Upper lobe of left lung (tissue), 6 donors: ENCODE data around the gene VCPKMT. TPM values are rescaled to one million over a fixed set of nuclear protein-coding genes. Genes with fewer than 3 reads are reported as not detected.

Experiments
- ATAC-seq, 2 donors: fragments of 200-7000 bp; cut with Tn5 transposase; one replicate each; pipeline ENCODE4 v1.9.1; 2022; ENCODE audit warnings: mild to moderate bottlenecking in 2 of 2, moderate library complexity in 2 of 2; ENCODE audit not compliant: low FRiP score in 2 of 2
- DNase-seq, 2 donors: peaks; one replicate each; pipeline ENCODE4 v3.0.0-alpha.2; 2019 to 2020
- H3K27ac ChIP-seq, 4 donors: fragments of 200-600 bp; sonication (generic); one replicate each; pipeline ENCODE4 v1.5.1; 2016 to 2019
- H3K27me3 ChIP-seq, 4 donors: fragments of 200-600 bp; sonication (generic); one replicate each; pipeline ENCODE4 v1.5.1; 2017 to 2019
- H3K36me3 ChIP-seq, 4 donors: fragments of 200-600 bp; sonication (generic); one replicate each; pipeline ENCODE4 v1.5.1; 2016 to 2019
- H3K4me1 ChIP-seq, 4 donors: fragments of 200-600 bp; sonication (generic); one replicate each; pipeline ENCODE4 v1.5.1; 2018 to 2019
- H3K4me3 ChIP-seq, 4 donors: fragments of 200-600 bp; sonication (generic); one replicate each; pipeline ENCODE4 v1.5.1; 2017 to 2019; ENCODE audit warnings: mild to moderate bottlenecking in 2 of 4, moderate library complexity in 1 of 4
- H3K9me3 ChIP-seq, 4 donors: fragments of 200-600 bp; sonication (generic); one replicate each; pipeline ENCODE4 v1.5.1; 2018 to 2019
- EP300 ChIP-seq, 4 donors: sonication (generic); formaldehyde crosslinking; IDR thresholded peaks; one replicate each; pipeline ENCODE4 v1.5.1; 2017; ENCODE audit warnings: antibody characterized with exemption in 4 of 4, control low read depth in 2 of 4
- POLR2A ChIP-seq, 4 donors: fragments of 450-650 bp; IDR thresholded peaks; one replicate each; pipeline ENCODE4 v1.5.1; 2016 to 2017; ENCODE audit warnings: antibody characterized with exemption in 4 of 4, mild to moderate bottlenecking in 2 of 4
- POLR2AphosphoS5 ChIP-seq, 2 donors: sonication (generic); formaldehyde crosslinking; IDR thresholded peaks; one replicate each; pipeline ENCODE4 v1.5.1; 2017; ENCODE audit warnings: antibody characterized with exemption in 2 of 2
- WGBS, 2 donors: methylation state at CpG; one replicate each; pipeline ENCODE4 v1.1.5; 2017 to 2018; 5-methylcytosine and 5-hydroxymethylcytosine counted together
- total RNA-seq, 6 donors: library from RNA; depleted of rRNA in 4 of 6; stranded (reverse); fragments of >200 nt in 4 of 6; gene quantifications; one replicate each; pipeline versions ENCODE4 v1.1.0 to v1.2.1, GENCODE V29; 2016 to 2021
- TF ChIP-seq, protein P1 (sequence below), 6 experiments: fragments of 450-650 bp in 4 of 6; fragments of 200-600 bp in 2 of 6; sonication (generic) in 2 of 6; IDR thresholded peaks; one replicate each; pipeline ENCODE4 v1.5.1; 2016 to 2019; ENCODE audit warnings: antibody characterized with exemption in 6 of 6
- donor health status: DM: no; HTN: no; CAD: no; lungs with moderate emphysema.
- donor health status: DM: no; HTN: yes; CAD: no; lungs with severe emphysema.

The VCPKMT gene
- 1 to 10 TPM; 3.0 to 9.9 (median 5.9) TPM for total RNA-seq

DNA sequence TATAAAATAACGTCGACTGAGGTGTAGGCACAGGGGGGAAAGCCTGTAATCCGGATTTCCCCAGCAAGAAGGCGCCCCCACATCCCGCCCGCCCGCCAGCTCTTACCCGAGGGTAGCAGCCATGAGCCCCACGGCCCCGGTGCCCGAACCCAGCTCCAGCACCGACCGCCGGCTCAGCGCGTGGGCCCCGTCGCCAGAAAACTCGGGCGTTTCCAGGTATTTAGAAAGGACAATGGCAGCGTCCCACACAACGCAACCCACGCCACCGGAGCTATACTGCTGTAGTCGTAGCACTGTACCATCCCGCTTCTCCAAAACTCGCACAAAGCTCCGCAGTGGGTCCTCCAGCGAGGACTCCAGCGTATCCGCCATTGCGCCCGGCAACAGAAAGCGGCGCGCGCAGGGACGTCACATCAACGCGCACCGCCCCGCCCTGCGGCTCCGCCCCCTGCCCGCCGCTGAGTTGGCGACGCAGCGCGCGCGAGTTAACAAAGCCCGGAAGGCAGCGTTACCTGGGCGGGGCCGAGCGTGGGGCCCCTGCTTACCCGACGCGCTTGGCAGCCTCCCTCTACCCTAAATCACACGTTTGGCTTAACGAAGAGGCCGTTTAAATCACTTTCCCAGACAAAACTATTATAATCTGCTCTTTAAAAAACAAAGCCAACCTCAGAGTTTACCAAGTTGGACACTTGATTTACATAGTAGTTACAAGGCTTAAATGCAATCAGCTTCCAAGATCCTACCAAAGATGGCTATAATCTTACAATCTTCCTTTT is at the start of gene VCPKMT:
Gene VCPKMT (minus strand): TSS at position 392 of the 776 bp plus-strand sequence. CDS start 20 bp downstream, at position 372.
- Histone ChIP-seq H3K4me3 (peak within 1 kb of the TSS; percentile 73 to 86 (median 78)), H3K27me3 (no peaks in the 10 kb centered on the region), H3K4me1 (peaks cover 17 to 23% (median 21%) of the 10 kb centered on the region in 4 donors), H3K36me3 (peaks cover 6 to 56% (median 18%) of the 10 kb centered on the region in 4 donors), H3K27ac (peak within 1 kb of the TSS; percentile 88 to 94 (median 90)), H3K9me3 (no peaks in the 10 kb centered on the region)
- ATAC-seq (peak; percentile 99 to 100), DNase-seq (peak; percentile 95 to 99)
- 0% methylated on average over 11 to 23 of the region's 63 CpGs for WGBS, 2 donors
- peak; percentile 96 to 97 for TF ChIP-seq POLR2AphosphoS5 (IDR thresholded peaks at IDR 0.05)
- peak in 3 of 4 donors; percentile 80 to 92 (median 87) for TF ChIP-seq POLR2A (IDR thresholded peaks at IDR 0.05)
- TF ChIP-seq, protein P1, sequence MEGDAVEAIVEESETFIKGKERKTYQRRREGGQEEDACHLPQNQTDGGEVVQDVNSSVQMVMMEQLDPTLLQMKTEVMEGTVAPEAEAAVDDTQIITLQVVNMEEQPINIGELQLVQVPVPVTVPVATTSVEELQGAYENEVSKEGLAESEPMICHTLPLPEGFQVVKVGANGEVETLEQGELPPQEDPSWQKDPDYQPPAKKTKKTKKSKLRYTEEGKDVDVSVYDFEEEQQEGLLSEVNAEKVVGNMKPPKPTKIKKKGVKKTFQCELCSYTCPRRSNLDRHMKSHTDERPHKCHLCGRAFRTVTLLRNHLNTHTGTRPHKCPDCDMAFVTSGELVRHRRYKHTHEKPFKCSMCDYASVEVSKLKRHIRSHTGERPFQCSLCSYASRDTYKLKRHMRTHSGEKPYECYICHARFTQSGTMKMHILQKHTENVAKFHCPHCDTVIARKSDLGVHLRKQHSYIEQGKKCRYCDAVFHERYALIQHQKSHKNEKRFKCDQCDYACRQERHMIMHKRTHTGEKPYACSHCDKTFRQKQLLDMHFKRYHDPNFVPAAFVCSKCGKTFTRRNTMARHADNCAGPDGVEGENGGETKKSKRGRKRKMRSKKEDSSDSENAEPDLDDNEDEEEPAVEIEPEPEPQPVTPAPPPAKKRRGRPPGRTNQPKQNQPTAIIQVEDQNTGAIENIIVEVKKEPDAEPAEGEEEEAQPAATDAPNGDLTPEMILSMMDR (IDR thresholded peaks at IDR 0.05) = peak in 2 of 6 experiments; percentile 22 to 26
- peak in 1 of 4 donors; percentile 39 for TF ChIP-seq EP300 (IDR thresholded peaks at IDR 0.05)

DNA sequence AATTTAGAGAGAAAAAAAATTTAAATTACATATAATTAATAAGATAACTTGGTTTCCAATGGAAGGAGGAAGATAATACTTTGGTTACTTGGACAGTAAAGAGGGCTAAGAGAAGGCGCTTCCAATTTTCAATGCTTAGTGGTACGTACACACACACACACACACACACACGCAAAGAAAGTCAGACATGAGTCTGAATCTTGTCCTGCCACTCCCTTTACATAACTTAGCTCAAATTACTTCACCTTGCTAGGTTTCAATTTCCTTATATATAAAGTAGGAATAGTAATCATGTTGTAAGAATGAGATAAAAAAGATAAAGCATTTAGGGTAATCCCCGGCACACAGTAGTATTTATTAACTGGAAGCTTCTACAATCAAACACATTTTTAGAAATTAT is 39.7 kb upstream of the VCPKMT start:
- DNase-seq (no peak), ATAC-seq (no peak)
- 93 to 94% methylated on average over 4 of the region's 4 CpGs for WGBS, 2 donors
- Histone ChIP-seq H3K27ac (no peak overlapping the region), H3K9me3 (no peaks in the 10 kb centered on the region), H3K4me3 (no peak overlapping the region), H3K36me3 (peaks cover 4 to 80% (median 38%) of the 10 kb centered on the region in 4 donors), H3K4me1 (no peaks in the 10 kb centered on the region), H3K27me3 (no peaks in the 10 kb centered on the region)
- TF ChIP-seq POLR2AphosphoS5 (IDR thresholded peaks at IDR 0.05) (no peak), POLR2A (IDR thresholded peaks at IDR 0.05) (no peak), EP300 (IDR thresholded peaks at IDR 0.05) (no peak)
- TF ChIP-seq, protein P1 (IDR thresholded peaks at IDR 0.05) = no peak

DNA sequence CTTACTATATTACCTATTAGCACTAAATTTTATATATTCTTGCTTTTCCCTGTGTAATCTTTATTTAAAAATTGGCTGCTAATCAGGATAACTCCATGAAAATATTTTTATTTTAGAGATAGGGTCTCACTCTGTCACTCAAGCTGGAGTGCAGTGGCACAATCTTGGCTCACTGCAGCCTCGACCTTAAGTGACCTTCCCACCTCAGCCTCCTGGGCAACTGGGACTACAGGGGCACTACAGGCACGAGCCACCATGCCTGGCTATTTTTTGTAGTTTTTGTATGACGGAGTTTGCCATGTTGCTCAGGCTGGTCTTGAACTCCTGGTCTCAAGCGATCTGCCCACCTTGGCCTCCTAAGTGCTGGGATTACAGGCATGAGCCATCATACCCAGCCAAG is 32.4 kb upstream of the VCPKMT start:
- no peak for ATAC-seq
- DNase-seq = no peak
- H3K4me1 ChIP-seq = no peaks in the 10 kb centered on the region
- H3K27me3 ChIP-seq = no peaks in the 10 kb centered on the region
- TF ChIP-seq POLR2A (IDR thresholded peaks at IDR 0.05) = no peak
- TF ChIP-seq, protein P1 (IDR thresholded peaks at IDR 0.05) = no peak
- no peak for TF ChIP-seq POLR2AphosphoS5 (IDR thresholded peaks at IDR 0.05)
- TF ChIP-seq EP300 (IDR thresholded peaks at IDR 0.05) = no peak
- no peak overlapping the region for H3K4me3 ChIP-seq
- peaks cover 7 to 91% (median 26%) of the 10 kb centered on the region in 4 donors for H3K36me3 ChIP-seq
- 91 to 95% methylated on average over 4 of the region's 4 CpGs for WGBS, 2 donors
- no peaks in the 10 kb centered on the region for H3K9me3 ChIP-seq
- no peak overlapping the region for H3K27ac ChIP-seq

DNA sequence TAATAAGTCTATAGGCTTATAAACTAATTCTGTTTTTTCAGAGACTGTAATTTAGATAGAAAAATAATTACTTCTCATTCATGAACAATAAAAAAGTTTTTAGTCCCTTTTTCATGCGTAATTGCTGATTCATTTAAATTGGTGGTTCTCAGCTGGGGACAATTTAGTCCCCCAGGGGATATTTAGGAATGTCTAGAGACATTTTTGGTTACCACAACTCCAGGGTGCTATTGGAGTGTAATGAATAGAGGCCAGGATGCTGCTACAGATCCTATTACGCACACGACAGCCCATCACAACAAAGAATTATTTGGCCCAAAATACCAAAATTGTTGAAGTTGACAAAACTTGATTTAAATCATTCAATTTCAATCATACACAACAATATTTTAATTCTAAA is 22.8 kb upstream of the VCPKMT start:
- no peak for TF ChIP-seq POLR2AphosphoS5 (IDR thresholded peaks at IDR 0.05)
- TF ChIP-seq, protein P1 (IDR thresholded peaks at IDR 0.05) = no peak
- TF ChIP-seq EP300 (IDR thresholded peaks at IDR 0.05) = no peak
- no peak overlapping the region for H3K27ac ChIP-seq
- no peaks in the 10 kb centered on the region for H3K4me1 ChIP-seq
- 93 to 95% methylated on average over 3 of the region's 3 CpGs for WGBS, 2 donors
- H3K9me3 ChIP-seq = no peaks in the 10 kb centered on the region
- no peak for DNase-seq
- H3K27me3 ChIP-seq = no peaks in the 10 kb centered on the region
- peaks cover 0 to 38% (median 5%) of the 10 kb centered on the region in 4 donors for H3K36me3 ChIP-seq
- ATAC-seq = no peak
- H3K4me3 ChIP-seq = no peak overlapping the region
